ENCODE measurements around the gene LHFPL6. TPM values are rescaled to one million over a fixed set of nuclear protein-coding genes. Genes with fewer than 3 reads are reported as not detected.

The LHFPL6 gene
- total RNA-seq = 17.8 TPM

DNA sequence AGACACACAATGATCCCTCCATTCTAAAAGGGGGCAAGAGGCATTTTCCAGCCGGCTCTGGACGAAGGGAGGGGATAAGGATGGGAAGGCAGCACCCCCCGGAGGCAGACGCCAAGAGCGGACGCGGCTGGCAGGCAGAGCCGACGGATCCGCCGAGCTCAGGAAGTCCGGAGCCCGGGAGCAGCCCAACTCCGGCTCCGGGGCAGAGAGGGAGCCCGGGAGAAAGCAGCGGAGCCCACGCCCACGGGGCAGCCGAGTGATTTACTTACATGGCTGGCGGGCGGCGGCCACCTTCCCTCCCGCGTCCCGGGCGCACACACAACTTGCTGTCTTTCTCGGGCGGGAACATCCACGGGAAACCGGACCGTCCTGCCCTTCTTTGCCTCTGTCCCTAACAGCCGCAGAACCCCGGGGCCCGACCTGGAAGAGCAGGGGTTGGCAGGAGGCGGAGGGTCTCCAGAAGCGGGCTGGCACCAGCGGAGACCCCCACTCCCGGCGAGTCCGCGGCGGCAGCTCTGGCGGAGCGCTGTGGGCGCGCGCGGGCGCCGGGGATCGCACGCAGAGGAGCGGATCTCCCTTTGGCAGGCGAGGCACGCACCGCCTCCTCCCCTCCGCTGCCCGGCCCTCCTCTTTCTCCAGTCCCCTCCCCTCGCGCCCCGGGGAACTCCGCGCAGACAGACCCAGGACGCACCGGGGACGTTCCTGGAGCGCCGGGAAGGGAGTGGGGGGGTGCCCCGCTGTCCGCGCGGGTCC is at the start of gene LHFPL6:
Gene LHFPL6 (minus strand): TSS at position 580 of the 753 bp plus-strand sequence.

Other genes starting within 250 kb of the LHFPL6 start
- gene COG6, start 52.5 kb upstream of the LHFPL6 start, total RNA-seq = 55.1 TPM